Muscle of leg (tissue), 11 donors: ENCODE data around the gene CLIP2. TPM values are rescaled to one million over a fixed set of nuclear protein-coding genes. Genes with fewer than 3 reads are reported as not detected.
"Not testable (repeated sequence)": the region's sequence is repeated elsewhere in the genome, so short reads cannot be mapped to it uniquely, and the experiment has no call there.

Source experiments
- DNase-seq: peaks from one replicate; pipeline ENCODE4 v3.0.0; 2013
- H3K27ac ChIP-seq: one replicate; pipeline ENCODE4 v1.5.1; 2013; ENCODE audit warnings: mild to moderate bottlenecking, low read length, control low read depth
- H3K27me3 ChIP-seq: one replicate; pipeline ENCODE4 v1.6.1; 2013; ENCODE audit warnings: low read length; ENCODE audit not compliant: control insufficient read depth, insufficient read depth
- H3K36me3 ChIP-seq: one replicate; pipeline ENCODE4 v1.6.1; 2013; ENCODE audit warnings: low read length; ENCODE audit not compliant: control insufficient read depth, insufficient read depth
- H3K4me1 ChIP-seq: one replicate; pipeline ENCODE4 v1.6.1; 2013; ENCODE audit warnings: low read length; ENCODE audit not compliant: control insufficient read depth, insufficient read depth
- H3K4me3 ChIP-seq: one replicate; pipeline ENCODE4 v1.5.1; 2013; ENCODE audit warnings: low read length, control low read depth
- H3K9me3 ChIP-seq: replicated peaks from 2 replicates; pipeline ENCODE4 v1.6.1; 2013; ENCODE audit warnings: low read depth, low read length; ENCODE audit not compliant: control insufficient read depth
- WGBS: methylation state at CpG from one replicate; pipeline ENCODE4 v1.1.5; 2013; ENCODE audit warnings: missing lambda C conversion rate; ENCODE audit not compliant: insufficient coverage; 5-methylcytosine and 5-hydroxymethylcytosine counted together
- polyA plus RNA-seq, 8 donors: library from polyadenylated mRNA; unstranded; fragments of 120-200 nt; gene quantifications; one replicate each; pipeline versions ENCODE4 v1.2.1 to v1.2.3, GENCODE V29; 2013; ENCODE audit warnings: inconsistent platforms in 1 of 8, low replicate concordance in 1 of 8; ENCODE audit not compliant: insufficient read length in 8 of 8, insufficient read depth in 1 of 8
- total RNA-seq: library from RNA; stranded (reverse); fragments of 120-200 nt; gene quantifications from one replicate; pipeline ENCODE4 v1.2.4, GENCODE V29; 2013

Gene CLIP2
- total and polyA plus RNA-seq, 9 donors: 11.0 to 30.3 (median 21.1) TPM

- H3K4me1 ChIP-seq: peaks cover 27% of the 10 kb centered on the region
- no peak overlapping the region for H3K4me3 ChIP-seq
- H3K27me3 ChIP-seq: no peaks in the 10 kb centered on the region
- no peaks in the 10 kb centered on the region for H3K9me3 ChIP-seq
- no peak overlapping the region for H3K27ac ChIP-seq
- no peak for DNase-seq
- 82% methylated on average over 6 of the region's 10 CpGs for WGBS
- peaks cover 4% of the 10 kb centered on the region for H3K36me3 ChIP-seq
Observed at GRCh38 chr7:74307738-74308505, 18.7 kb downstream of the CLIP2 start.

- H3K27ac ChIP-seq: no peak overlapping the region
- peaks cover 4% of the 10 kb centered on the region for H3K36me3 ChIP-seq
- no peak overlapping the region for H3K4me3 ChIP-seq
- WGBS: 89% methylated on average over 3 of the region's 6 CpGs
- H3K9me3 ChIP-seq: no peaks in the 10 kb centered on the region
- DNase-seq: no peak
- H3K27me3 ChIP-seq: no peaks in the 10 kb centered on the region
- peaks cover 22% of the 10 kb centered on the region for H3K4me1 ChIP-seq
Observed at GRCh38 chr7:74309181-74309580, 20.0 kb downstream of the CLIP2 start.

GRCh38 chr7:74311305-74311744, 22.1 kb downstream of the CLIP2 start:
- WGBS: 100% methylated on average over 1 of the region's 4 CpGs
- H3K9me3 ChIP-seq: no peaks in the 10 kb centered on the region
- peaks cover 17% of the 10 kb centered on the region for H3K4me1 ChIP-seq
- H3K27me3 ChIP-seq: no peaks in the 10 kb centered on the region
- no peak for DNase-seq
- H3K27ac ChIP-seq: no peak overlapping the region
- peaks cover 4% of the 10 kb centered on the region for H3K36me3 ChIP-seq
- H3K4me3 ChIP-seq: no peak overlapping the region

- WGBS: 87% methylated on average over 14 of the region's 16 CpGs
- Histone ChIP-seq H3K27me3 (no peaks in the 10 kb centered on the region), H3K9me3 (no peaks in the 10 kb centered on the region), H3K27ac (no peak overlapping the region), H3K4me1 (peaks cover 6% of the 10 kb centered on the region), H3K4me3 (no peak overlapping the region), H3K36me3 (peaks cover 7% of the 10 kb centered on the region)
- no peak for DNase-seq
Observed at GRCh38 chr7:74312418-74313028, 23.3 kb downstream of the CLIP2 start.

DNA sequence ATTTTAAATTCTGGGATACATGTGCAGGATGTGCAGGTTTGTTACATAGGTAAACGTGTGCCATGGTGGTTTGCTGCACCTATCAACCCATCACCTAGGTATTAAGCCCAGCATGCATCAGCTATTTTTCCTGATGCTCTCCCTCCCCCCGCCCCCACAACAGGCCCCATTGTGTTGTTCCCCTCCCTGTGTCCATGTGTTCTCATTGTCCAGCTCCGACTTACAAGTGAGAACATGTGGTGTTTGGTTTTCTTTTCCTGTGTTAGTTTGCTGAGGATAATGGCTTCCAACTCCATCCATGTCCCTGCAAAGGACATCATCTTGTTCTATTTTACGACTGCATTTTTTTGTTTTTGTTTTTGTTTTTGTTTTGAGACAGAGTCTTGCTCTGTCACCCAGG, 26.7 kb downstream of the CLIP2 start:
- H3K27me3 ChIP-seq, H3K4me3 ChIP-seq, H3K9me3 ChIP-seq, H3K4me1 ChIP-seq, H3K27ac ChIP-seq, DNase-seq: not testable (repeated sequence)
- H3K36me3 ChIP-seq: peaks cover 20% of the 10 kb centered on the region
- WGBS: no CpG with 5 or more reads among the region's 4 CpGs

GRCh38 chr7:74317146-74317782, 28.1 kb downstream of the CLIP2 start:
- DNase-seq: no peak
- Histone ChIP-seq H3K27me3 (no peaks in the 10 kb centered on the region), H3K36me3 (peaks cover 21% of the 10 kb centered on the region), H3K9me3 (no peaks in the 10 kb centered on the region), H3K4me3 (no peak overlapping the region), H3K27ac (no peak overlapping the region), H3K4me1 (no peaks in the 10 kb centered on the region)
- 93% methylated on average over 18 of the region's 20 CpGs for WGBS

GRCh38 chr7:74318043-74318442, 28.8 kb downstream of the CLIP2 start:
- WGBS: 94% methylated on average over 6 of the region's 8 CpGs

DNA sequence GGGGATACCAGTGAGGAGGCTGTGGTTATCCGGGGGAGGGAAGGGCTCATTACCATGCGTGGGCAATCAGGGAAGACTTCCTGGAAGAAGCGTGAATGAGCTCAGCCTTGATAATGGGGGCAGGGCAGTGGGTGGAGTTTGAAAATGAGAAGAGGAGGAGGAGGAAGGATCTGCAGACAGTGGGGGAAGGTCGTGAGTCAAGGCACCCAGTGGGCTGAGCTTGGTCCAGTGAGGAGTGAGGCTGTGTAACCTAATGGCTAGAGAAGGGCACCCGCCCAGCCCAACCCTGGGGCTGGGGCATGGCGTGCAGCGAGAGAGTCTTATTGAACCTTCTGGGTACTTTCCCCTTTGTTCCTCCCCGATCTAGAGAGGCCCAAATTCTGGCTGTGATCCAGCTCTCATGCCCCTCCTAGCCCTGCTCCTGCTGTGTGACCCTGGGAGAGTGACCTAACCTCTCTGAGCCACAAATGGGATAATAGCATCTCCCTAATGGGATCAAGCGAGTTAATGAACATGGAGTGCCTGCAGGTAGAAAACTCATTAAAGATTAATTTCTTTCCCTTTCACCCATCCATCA, 31.5 kb downstream of the CLIP2 start:
- no peak overlapping the region for H3K27ac ChIP-seq
- no peak overlapping the region for H3K4me3 ChIP-seq
- H3K4me1 ChIP-seq: peaks cover 12% of the 10 kb centered on the region
- no peak for DNase-seq
- WGBS: 72% methylated on average over 4 of the region's 9 CpGs
- no peaks in the 10 kb centered on the region for H3K27me3 ChIP-seq
- no peaks in the 10 kb centered on the region for H3K9me3 ChIP-seq
- peaks cover 24% of the 10 kb centered on the region for H3K36me3 ChIP-seq

More at GRCh38 chr7:74318043-74318442, 28.8 kb downstream of the CLIP2 start:
- H3K27ac ChIP-seq: no peak overlapping the region
- no peak overlapping the region for H3K4me3 ChIP-seq
- DNase-seq: no peak
- no peaks in the 10 kb centered on the region for H3K27me3 ChIP-seq
- peaks cover 24% of the 10 kb centered on the region for H3K36me3 ChIP-seq
- H3K9me3 ChIP-seq: no peaks in the 10 kb centered on the region
- H3K4me1 ChIP-seq: no peaks in the 10 kb centered on the region

DNA sequence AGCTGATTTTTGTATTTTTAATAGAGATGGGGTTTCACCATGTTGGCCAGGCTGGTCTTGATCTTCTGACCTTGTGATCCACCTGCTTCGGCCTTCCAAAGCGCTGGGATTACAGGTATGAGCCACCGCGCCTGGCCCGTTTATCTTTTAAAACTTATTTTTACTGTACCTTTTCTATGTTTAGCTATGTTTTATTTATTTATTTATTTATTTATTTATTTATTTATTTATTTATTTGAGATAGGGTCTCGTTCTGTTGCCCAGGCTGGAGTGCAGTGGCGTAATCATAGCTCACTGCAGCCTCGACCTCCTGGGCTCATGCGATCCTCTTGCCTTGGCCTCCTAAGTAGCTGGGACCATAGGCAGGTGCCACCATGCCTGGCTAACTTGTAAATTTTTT, 33.7 kb downstream of the CLIP2 start:
- H3K4me1 ChIP-seq: peaks cover 16% of the 10 kb centered on the region
- not testable (repeated sequence) for H3K27ac ChIP-seq, H3K27me3 ChIP-seq, H3K4me3 ChIP-seq, DNase-seq, H3K9me3 ChIP-seq
- peaks cover 27% of the 10 kb centered on the region for H3K36me3 ChIP-seq
- 96% methylated on average over 3 of the region's 9 CpGs for WGBS
